HEK293 (cell line): ENCODE data around the gene IGDCC3.

Experiments
- CTCF ChIP-seq: fragments of 450-650 bp; formaldehyde crosslinking; IDR thresholded peaks from 2 replicates; pipeline ENCODE4 v1.5.1; 2016; ENCODE audit warnings: missing biosample characterization, missing genetic modification characterization
- SCRT2 ChIP-seq: fragments of 450-650 bp; formaldehyde crosslinking; IDR thresholded peaks from 2 replicates; pipeline ENCODE4 v1.5.1; 2016; ENCODE audit warnings: missing biosample characterization, missing genetic modification characterization
- ZNF549 ChIP-seq: fragments of 450-650 bp; IDR thresholded peaks from 2 replicates; pipeline ENCODE4 v1.5.1; 2018; ENCODE audit warnings: missing biosample characterization, missing genetic modification characterization, mild to moderate bottlenecking, inconsistent platforms, moderate library complexity
- ZSCAN16 ChIP-seq: fragments of 450-650 bp; formaldehyde crosslinking; IDR thresholded peaks from 2 replicates; pipeline ENCODE4 v1.5.1; 2016; ENCODE audit warnings: missing biosample characterization, missing genetic modification characterization
- TF ChIP-seq, protein P1 (sequence below): fragments of 450-650 bp; formaldehyde crosslinking; conservative IDR thresholded peaks from 2 replicates; pipeline ENCODE4 v1.5.1; 2016; ENCODE audit warnings: low read depth, missing biosample characterization, missing genetic modification characterization

DNA sequence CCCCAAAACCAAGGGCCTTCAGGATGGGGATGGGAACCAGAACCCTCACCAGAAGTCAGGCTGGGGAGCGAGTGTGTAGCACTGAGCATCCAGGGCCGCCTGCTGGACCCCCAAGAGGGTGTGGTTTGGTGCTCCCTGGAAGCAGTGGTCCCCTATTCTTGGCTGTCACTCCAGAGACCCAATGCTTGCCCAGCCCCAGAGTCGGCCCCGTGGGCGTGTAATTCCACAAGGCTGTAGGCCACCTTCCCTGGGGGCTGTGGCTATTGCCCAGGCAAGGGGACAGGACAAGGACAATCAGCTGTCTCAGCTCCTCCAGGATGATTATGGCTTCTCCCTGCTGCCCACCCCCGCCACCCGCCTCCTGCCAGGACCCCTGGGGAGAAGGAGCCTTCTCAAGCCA lies 14.5 kb downstream of the IGDCC3 start:
- no peak for TF ChIP-seq CTCF (tag by site-specific recombination)
- TF ChIP-seq ZSCAN16: no peak
- TF ChIP-seq SCRT2: no peak
- no peak for TF ChIP-seq ZNF549
- TF ChIP-seq, protein P1, sequence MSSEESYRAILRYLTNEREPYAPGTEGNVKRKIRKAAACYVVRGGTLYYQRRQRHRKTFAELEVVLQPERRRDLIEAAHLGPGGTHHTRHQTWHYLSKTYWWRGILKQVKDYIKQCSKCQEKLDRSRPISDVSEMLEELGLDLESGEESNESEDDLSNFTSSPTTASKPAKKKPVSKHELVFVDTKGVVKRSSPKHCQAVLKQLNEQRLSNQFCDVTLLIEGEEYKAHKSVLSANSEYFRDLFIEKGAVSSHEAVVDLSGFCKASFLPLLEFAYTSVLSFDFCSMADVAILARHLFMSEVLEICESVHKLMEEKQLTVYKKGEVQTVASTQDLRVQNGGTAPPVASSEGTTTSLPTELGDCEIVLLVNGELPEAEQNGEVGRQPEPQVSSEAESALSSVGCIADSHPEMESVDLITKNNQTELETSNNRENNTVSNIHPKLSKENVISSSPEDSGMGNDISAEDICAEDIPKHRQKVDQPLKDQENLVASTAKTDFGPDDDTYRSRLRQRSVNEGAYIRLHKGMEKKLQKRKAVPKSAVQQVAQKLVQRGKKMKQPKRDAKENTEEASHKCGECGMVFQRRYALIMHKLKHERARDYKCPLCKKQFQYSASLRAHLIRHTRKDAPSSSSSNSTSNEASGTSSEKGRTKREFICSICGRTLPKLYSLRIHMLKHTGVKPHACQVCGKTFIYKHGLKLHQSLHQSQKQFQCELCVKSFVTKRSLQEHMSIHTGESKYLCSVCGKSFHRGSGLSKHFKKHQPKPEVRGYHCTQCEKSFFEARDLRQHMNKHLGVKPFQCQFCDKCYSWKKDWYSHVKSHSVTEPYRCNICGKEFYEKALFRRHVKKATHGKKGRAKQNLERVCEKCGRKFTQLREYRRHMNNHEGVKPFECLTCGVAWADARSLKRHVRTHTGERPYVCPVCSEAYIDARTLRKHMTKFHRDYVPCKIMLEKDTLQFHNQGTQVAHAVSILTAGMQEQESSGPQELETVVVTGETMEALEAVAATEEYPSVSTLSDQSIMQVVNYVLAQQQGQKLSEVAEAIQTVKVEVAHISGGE (tag by site-specific recombination): no peak
